ENCODE measurements around the gene ANKRD18A.

ANKRD18A gene

GRCh38 chr9:38527503-38527902, 92.9 kb downstream of the ANKRD18A start:
- no peak for DNase-seq

- no peak for DNase-seq
These were observed 93.8 kb downstream of the ANKRD18A start for GRCh38 chr9:38526591-38526990.

GRCh38 chr9:38523121-38523520, 97.3 kb downstream of the ANKRD18A start:
- DNase-seq, result no peak

GRCh38 chr9:38521762-38522161, 98.6 kb downstream of the ANKRD18A start:
- DNase-seq, result no peak

All from stimulated activated naive CD4-positive, alpha-beta T cell (primary cell).